Thyroid gland (tissue), 4 donors: Measurements from ENCODE around the gene RGMB.

Source experiments
- POLR2A ChIP-seq, 2 donors: fragments of 450-650 bp; IDR thresholded peaks; one replicate each; pipeline ENCODE4 v1.6.1; 2017; ENCODE audit warnings: antibody characterized with exemption in 2 of 2, mild to moderate bottlenecking in 2 of 2, moderate library complexity in 1 of 2
- TF ChIP-seq, protein P1 (sequence below), 6 experiments: fragments of 200-600 bp in 3 of 6; fragments of 450-650 bp in 3 of 6; sonication (generic) in 3 of 6; IDR thresholded peaks; one replicate each; pipeline ENCODE4 v1.5.1; 2016 to 2019; ENCODE audit warnings: antibody characterized with exemption in 6 of 6, mild to moderate bottlenecking in 2 of 6, inconsistent platforms in 1 of 6, moderate library complexity in 1 of 6

DNA sequence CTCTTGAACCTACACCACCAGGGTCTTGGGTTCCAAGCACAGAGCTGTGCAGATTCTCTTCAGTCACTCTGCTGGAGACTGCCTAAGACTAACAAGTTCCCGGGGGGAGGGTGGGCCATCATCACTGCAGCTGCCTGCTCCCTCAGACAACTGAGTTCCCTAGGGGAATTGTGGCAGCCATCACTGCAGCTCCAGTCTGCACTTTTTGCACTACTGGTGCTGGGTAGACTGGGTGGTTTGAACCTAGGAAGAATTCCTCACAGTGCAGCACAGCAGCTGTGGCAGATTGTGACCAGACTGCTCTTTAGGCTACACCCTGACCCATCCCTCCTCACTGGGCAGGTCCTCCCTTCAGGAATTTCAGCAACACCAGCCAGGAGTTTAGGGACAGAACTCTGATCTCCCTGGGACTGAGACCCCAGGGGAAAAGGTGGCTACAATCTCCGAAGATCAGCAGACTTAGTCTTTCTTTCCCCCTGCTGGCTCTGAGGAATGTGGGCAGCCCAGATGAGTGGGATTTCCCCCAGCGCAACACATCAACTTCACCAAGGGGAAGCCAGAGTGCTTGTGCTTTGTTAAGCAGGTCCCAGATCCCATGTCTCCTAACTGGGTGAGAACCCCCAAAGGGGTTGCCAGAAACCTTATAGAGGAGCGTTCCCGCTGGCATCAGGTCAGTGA, 30.9 kb upstream of the RGMB start:
- TF ChIP-seq, protein P1, sequence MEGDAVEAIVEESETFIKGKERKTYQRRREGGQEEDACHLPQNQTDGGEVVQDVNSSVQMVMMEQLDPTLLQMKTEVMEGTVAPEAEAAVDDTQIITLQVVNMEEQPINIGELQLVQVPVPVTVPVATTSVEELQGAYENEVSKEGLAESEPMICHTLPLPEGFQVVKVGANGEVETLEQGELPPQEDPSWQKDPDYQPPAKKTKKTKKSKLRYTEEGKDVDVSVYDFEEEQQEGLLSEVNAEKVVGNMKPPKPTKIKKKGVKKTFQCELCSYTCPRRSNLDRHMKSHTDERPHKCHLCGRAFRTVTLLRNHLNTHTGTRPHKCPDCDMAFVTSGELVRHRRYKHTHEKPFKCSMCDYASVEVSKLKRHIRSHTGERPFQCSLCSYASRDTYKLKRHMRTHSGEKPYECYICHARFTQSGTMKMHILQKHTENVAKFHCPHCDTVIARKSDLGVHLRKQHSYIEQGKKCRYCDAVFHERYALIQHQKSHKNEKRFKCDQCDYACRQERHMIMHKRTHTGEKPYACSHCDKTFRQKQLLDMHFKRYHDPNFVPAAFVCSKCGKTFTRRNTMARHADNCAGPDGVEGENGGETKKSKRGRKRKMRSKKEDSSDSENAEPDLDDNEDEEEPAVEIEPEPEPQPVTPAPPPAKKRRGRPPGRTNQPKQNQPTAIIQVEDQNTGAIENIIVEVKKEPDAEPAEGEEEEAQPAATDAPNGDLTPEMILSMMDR (IDR thresholded peaks at IDR 0.05), result no peak
- no peak for TF ChIP-seq POLR2A (IDR thresholded peaks at IDR 0.05)
